Fibroblast of the aortic adventitia (primary cell): ENCODE measurements around the gene SLC35E1. TPM values are rescaled to one million over a fixed set of nuclear protein-coding genes. Genes with fewer than 3 reads are reported as not detected.
"Not testable (repeated sequence)": the region's sequence is repeated elsewhere in the genome, so short reads cannot be mapped to it uniquely, and the experiment has no call there.

Source experiments
- DNase-seq: peaks from one replicate; pipeline ENCODE4 v3.0.0-alpha.2; 2010; ENCODE audit warnings: low read depth
- H3K4me3 ChIP-seq: 2 replicates; pipeline ENCODE4 v1.5.1; 2011; ENCODE audit warnings: low read depth, mild to moderate bottlenecking, control low read depth, low read length, moderate library complexity
- total RNA-seq: library from RNA; depleted of rRNA; stranded (reverse); fragments of >200 nt; gene quantifications from 2 replicates; pipeline ENCODE4 v1.2.3, GENCODE V29; 2012; ENCODE audit warnings: low replicate concordance
- TF ChIP-seq, protein P1 (sequence below): IDR thresholded peaks from 2 replicates; pipeline ENCODE4 v1.5.1; 2011; ENCODE audit warnings: mild to moderate bottlenecking, low read length, control low read depth, inconsistent platforms; ENCODE audit not compliant: insufficient read depth

The SLC35E1 gene
- total RNA-seq, 1 donor, result 30.4 TPM

DNA sequence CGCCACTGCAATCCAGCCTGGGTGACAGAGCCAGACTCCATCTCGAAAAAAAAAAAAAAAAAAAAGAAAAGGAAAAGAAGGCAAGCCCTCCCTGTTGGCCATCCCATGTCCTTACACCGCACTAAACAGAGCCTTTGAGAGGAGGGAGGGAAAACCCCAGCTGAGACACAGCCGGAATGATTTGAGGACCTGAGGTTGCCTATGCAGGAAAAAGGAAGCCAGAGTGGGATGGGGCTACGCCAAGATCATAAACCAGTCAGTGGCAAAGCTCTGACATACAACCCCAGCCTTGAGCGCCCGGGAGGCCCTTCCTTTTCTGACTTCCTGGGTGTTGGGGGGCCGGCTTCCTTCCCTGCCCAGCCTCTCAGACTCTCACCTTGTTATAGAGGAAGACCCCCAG, 17.4 kb downstream of the SLC35E1 start:
- H3K4me3 ChIP-seq, result no peak overlapping the region
- TF ChIP-seq, protein P1, sequence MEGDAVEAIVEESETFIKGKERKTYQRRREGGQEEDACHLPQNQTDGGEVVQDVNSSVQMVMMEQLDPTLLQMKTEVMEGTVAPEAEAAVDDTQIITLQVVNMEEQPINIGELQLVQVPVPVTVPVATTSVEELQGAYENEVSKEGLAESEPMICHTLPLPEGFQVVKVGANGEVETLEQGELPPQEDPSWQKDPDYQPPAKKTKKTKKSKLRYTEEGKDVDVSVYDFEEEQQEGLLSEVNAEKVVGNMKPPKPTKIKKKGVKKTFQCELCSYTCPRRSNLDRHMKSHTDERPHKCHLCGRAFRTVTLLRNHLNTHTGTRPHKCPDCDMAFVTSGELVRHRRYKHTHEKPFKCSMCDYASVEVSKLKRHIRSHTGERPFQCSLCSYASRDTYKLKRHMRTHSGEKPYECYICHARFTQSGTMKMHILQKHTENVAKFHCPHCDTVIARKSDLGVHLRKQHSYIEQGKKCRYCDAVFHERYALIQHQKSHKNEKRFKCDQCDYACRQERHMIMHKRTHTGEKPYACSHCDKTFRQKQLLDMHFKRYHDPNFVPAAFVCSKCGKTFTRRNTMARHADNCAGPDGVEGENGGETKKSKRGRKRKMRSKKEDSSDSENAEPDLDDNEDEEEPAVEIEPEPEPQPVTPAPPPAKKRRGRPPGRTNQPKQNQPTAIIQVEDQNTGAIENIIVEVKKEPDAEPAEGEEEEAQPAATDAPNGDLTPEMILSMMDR, result no peak
- DNase-seq, result no peak

DNA sequence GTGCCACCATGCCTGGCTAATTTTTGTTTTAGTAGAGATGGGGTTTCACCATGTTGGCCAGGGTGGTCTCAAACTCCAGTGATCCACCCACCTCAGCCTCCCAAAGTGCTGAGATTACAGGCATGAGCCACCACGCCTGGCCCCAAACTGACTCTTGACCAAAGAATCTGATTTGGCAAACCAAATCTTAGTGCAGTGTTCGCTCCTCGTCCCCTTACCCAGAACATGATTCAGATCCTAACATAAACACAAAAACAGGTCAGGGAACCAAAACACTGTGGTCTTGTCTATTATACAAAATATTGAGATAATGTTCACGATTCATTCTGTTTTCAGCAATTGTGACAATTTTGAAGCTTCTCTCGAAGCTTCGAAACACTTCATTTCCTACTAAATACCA, 20.3 kb downstream of the SLC35E1 start:
- not testable (repeated sequence) for H3K4me3 ChIP-seq, DNase-seq

- no peak for DNase-seq
- H3K4me3 ChIP-seq, result no peak overlapping the region
- TF ChIP-seq, protein P1, result no peak
Measured at GRCh38 chr19:16548956-16549355, 23.3 kb downstream of the SLC35E1 start.

- TF ChIP-seq, protein P1, result no peak
Measured at GRCh38 chr19:16544473-16545231, 27.6 kb downstream of the SLC35E1 start.

DNA sequence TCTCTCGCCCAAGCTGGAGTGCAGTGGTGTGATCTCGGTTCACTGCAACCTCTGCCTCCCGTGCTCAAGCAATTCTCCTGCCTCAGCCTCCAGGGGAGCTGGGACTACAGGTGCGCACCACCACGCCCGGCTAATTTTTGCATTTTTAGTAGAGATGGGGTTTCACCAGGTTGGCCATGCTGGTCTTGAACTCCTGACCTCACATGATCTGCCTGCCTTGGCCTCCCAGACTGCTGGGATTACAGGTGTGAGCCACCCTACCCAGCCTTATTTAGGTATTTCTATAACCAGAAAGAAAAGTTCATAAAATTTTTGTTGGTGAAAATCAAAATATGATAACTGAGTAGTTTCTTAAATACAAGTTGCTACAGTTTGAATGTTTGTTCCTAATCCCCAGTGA, 28.5 kb downstream of the SLC35E1 start:
- DNase-seq, H3K4me3 ChIP-seq: not testable (repeated sequence)

More at GRCh38 chr19:16544473-16545231, 27.6 kb downstream of the SLC35E1 start:
- no peak overlapping the region for H3K4me3 ChIP-seq
- DNase-seq, result no peak

- peak; percentile 6 for DNase-seq
- H3K4me3 ChIP-seq, result peak overlapping the region; percentile 93
- TF ChIP-seq, protein P1, result no peak
Measured at GRCh38 chr19:16542910-16543472, 29.2 kb downstream of the SLC35E1 start.

GRCh38 chr19:16542045-16542909, 29.9 kb downstream of the SLC35E1 start, which contains the start of gene CHERP:
CHERP (minus strand) TSS chr19:16542437; CDS start chr19:16542378, 59 bp downstream.
- DNase-seq, result peak; percentile 88
- TF ChIP-seq, protein P1, result no peak
- H3K4me3 ChIP-seq, result peak within 1 kb of the TSS; percentile 93
